Endothelial cell of umbilical vein (primary cell): ENCODE data around the gene ELMOD2. TPM values are rescaled to one million over a fixed set of nuclear protein-coding genes. Genes with fewer than 3 reads are reported as not detected.

Experiments
- BruUV-seq: library from RNA; stranded (reverse); fragments of 400-500 nt; replicated peaks from 2 replicates; lab custom pipeline; 2021; lab: Mats Ljungman, UMichigan
- CTCF ChIA-PET: fragments of 300-600, 350-600 bp; sonication (Branson Sonifier 250); formaldehyde crosslinking; loops from one replicate; lab custom pipeline; 2021; ENCODE audit warnings: antibody characterized with exemption, inconsistent platforms; lab: Charles Lee
- POLR2A ChIA-PET: fragments of 300-600, 350-600 bp; sonication (Branson Sonifier 250); formaldehyde crosslinking; loops from one replicate; lab custom pipeline; 2021; ENCODE audit warnings: antibody characterized with exemption, inconsistent platforms; lab: Charles Lee
- DNase-seq: peaks from one replicate; pipeline ENCODE4 v3.0.0-alpha.2; 2011; ENCODE audit warnings: low read depth, low spot score
- FAIRE-seq: peaks from 2 replicates; lab custom pipeline; 2011; peaks lifted over from hg19 to GRCh38; lab: Jason Lieb, UNC
- H2AFZ ChIP-seq: 2 replicates; pipeline ENCODE4 v1.6.0; 2012; ENCODE audit warnings: low read depth, low read length, control low read depth, inconsistent platforms
- H3K27ac ChIP-seq: 2 replicates; pipeline ENCODE4 v1.5.1; 2011; ENCODE audit warnings: low read depth, mild to moderate bottlenecking, control low read depth, low read length, moderate library complexity; ENCODE audit not compliant: insufficient read depth
- H3K27me3 ChIP-seq, 2 experiments: 2 replicates each; pipeline versions ENCODE4 v1.6.0 to v1.6.1; 2011; ENCODE audit warnings: low read length in 2 of 2, mixed read lengths in 1 of 2; ENCODE audit not compliant: control insufficient read depth in 2 of 2, insufficient read depth in 2 of 2
- H3K36me3 ChIP-seq, 2 experiments: 2 replicates in 1 of 2; 3 replicates in 1 of 2; pipeline ENCODE4 v1.5.1; 2011; ENCODE audit warnings: low read length in 2 of 2, mild to moderate bottlenecking in 1 of 2, moderate library complexity in 1 of 2; ENCODE audit not compliant: control insufficient read depth in 2 of 2, insufficient read depth in 2 of 2; ENCODE audit errors: extremely low read depth in 1 of 2
- H3K4me1 ChIP-seq: 3 replicates; pipeline ENCODE4 v1.5.1; 2011; ENCODE audit warnings: mild to moderate bottlenecking, low read length; ENCODE audit not compliant: control insufficient read depth, insufficient read depth; ENCODE audit errors: extremely low read depth
- H3K4me2 ChIP-seq: 2 replicates; pipeline ENCODE4 v1.6.1; 2011; ENCODE audit warnings: low read length, control low read depth, mixed read lengths; ENCODE audit not compliant: insufficient read depth
- H3K4me3 ChIP-seq, 3 experiments: fragments of 200-600 bp in 1 of 3; sonication (generic), shearing (Covaris generic) in 1 of 3; replicated peaks in 1 of 3; 2 replicates each; pipeline ENCODE4 v1.5.1; 2011 to 2016; ENCODE audit warnings: control low read depth in 3 of 3, low read length in 3 of 3, mild to moderate bottlenecking in 2 of 3, inconsistent platforms in 1 of 3, low read depth in 1 of 3, moderate library complexity in 1 of 3; ENCODE audit not compliant: insufficient read depth in 1 of 3
- H3K79me2 ChIP-seq: 2 replicates; pipeline ENCODE4 v1.6.0; 2012; ENCODE audit warnings: low read length, inconsistent platforms; ENCODE audit not compliant: control insufficient read depth, insufficient read depth
- H3K9ac ChIP-seq: replicated peaks from 2 replicates; pipeline ENCODE3; 2011; ENCODE audit warnings: low read length, control low read depth; ENCODE audit not compliant: insufficient read depth; ENCODE audit errors: extremely low read depth
- H3K9me1 ChIP-seq: replicated peaks from 3 replicates; pipeline ENCODE4 v1.6.0; 2011; ENCODE audit warnings: mild to moderate bottlenecking, low read length; ENCODE audit not compliant: control insufficient read depth, insufficient read depth; ENCODE audit errors: extremely low read depth
- H3K9me3 ChIP-seq: replicated peaks from 2 replicates; pipeline ENCODE4 v1.5.1; 2012; ENCODE audit warnings: low read length, inconsistent platforms; ENCODE audit not compliant: control insufficient read depth, insufficient read depth
- H4K20me1 ChIP-seq: replicated peaks from 2 replicates; pipeline ENCODE3; 2011; ENCODE audit warnings: mild to moderate bottlenecking, low read length; ENCODE audit not compliant: control insufficient read depth, insufficient read depth; ENCODE audit errors: extremely low read depth
- EZH2 ChIP-seq: IDR thresholded peaks from 2 replicates; pipeline ENCODE4 v1.6.1; 2012; ENCODE audit warnings: borderline replicate concordance, low read depth, mild to moderate bottlenecking, moderate library complexity, low read length, inconsistent platforms; ENCODE audit not compliant: severe bottlenecking
- FOS ChIP-seq: IDR thresholded peaks from 2 replicates; pipeline ENCODE4 v1.6.1; 2011; ENCODE audit warnings: mild to moderate bottlenecking, low read length, moderate library complexity, borderline replicate concordance; ENCODE audit not compliant: insufficient read depth
- GATA2 ChIP-seq: IDR thresholded peaks from 2 replicates; pipeline ENCODE4 v1.7.0; 2011; ENCODE audit warnings: low read depth, mild to moderate bottlenecking, moderate library complexity, mixed read lengths, low read length; ENCODE audit not compliant: insufficient read length, insufficient read depth
- JUN ChIP-seq: IDR thresholded peaks from 2 replicates; pipeline ENCODE4 v1.6.1; 2011; ENCODE audit warnings: borderline replicate concordance, low read depth; ENCODE audit not compliant: insufficient read length, insufficient read depth
- MYC ChIP-seq: IDR thresholded peaks from one replicate; pipeline ENCODE4 v1.6.1; 2011; ENCODE audit warnings: mild to moderate bottlenecking, low read depth, low read length
- POLR2A ChIP-seq: IDR thresholded peaks from 2 replicates; pipeline ENCODE4 v1.6.1; 2012; ENCODE audit warnings: low read depth, mild to moderate bottlenecking, control low read depth, low read length
- POLR2AphosphoS5 ChIP-seq: IDR thresholded peaks from 2 replicates; pipeline ENCODE4 v1.6.1; 2012; ENCODE audit warnings: low read depth, mild to moderate bottlenecking, control low read depth, low read length, moderate library complexity; ENCODE audit not compliant: insufficient read depth
- dilution Hi-C: fragments of 300-500 bp; cut with MboI; formaldehyde crosslinking; loops from one replicate; pipeline ENCODE4 v1.15.0; 2019; ENCODE audit warnings: low sequenced_read_pairs; ENCODE audit not compliant: extremely low pct_ligation_motif_present
- intact Hi-C: fragments of 100-400 bp; cut with micrococcal nuclease; formaldehyde crosslinking; loops from one replicate; pipeline ENCODE4 v1.10.0; 2022
- polyA plus RNA-seq, 4 experiments: library from polyadenylated mRNA; depleted of rRNA in 3 of 4; stranded (reverse) in 3 of 4; unstranded in 1 of 4; fragments of >200 nt; gene quantifications; 2 replicates each; pipeline versions ENCODE4 v1.2.1 to v1.2.3, GENCODE V29; 2011 to 2012; ENCODE audit warnings: missing spikeins in 1 of 4
- total RNA-seq: library from RNA; stranded (reverse); gene quantifications from 2 replicates; pipeline ENCODE4 v1.2.3, GENCODE V29; 2021
- TF ChIP-seq, protein P1 (sequence below): IDR thresholded peaks from 2 replicates; pipeline ENCODE4 v1.6.1; 2011; ENCODE audit not compliant: insufficient read depth, insufficient read length
- TF ChIP-seq, protein P2 (sequence below), 2 donors: IDR thresholded peaks; 1 replicate in 1 of 2; 2 replicates in 1 of 2; pipeline ENCODE4 v1.5.1; 2011; ENCODE audit warnings: low read length in 2 of 2, mild to moderate bottlenecking in 2 of 2, moderate library complexity in 2 of 2, control low read depth in 1 of 2, inconsistent platforms in 1 of 2, low read depth in 1 of 2; ENCODE audit not compliant: insufficient read depth in 1 of 2; ENCODE audit errors: extremely low read depth in 1 of 2

Gene ELMOD2
- total and polyA plus RNA-seq, 2 donors (not counting 3 experiments of a cell fraction or from before 2014, with no cell fraction given), result 5.0 to 23.6 TPM

DNA sequence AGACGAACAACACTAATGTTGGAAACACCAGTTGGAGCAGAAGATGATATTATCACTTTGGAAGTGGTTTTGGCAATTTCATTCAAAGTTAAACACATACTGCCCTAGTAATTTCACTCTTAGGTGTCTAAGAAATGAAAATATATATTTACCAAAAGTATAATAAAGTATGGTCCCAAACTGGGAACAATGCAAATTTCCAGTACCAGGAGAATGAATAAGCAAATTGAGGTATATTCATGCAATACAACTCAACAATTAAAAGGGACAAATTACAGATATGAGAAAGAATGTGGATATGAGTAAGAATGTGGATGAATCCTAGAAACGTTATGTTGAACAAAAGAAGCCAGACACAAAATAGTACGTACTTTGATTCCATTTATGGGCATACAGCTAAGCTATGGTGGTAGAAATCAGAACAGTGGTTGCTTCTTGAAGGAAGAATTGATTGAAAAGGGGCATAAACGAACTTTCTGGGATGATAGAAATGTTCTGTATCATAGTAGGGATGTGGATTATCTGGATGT lies 10.0 kb downstream of the ELMOD2 start:
- Histone ChIP-seq H2AFZ (no peak overlapping the region), H3K4me2 (no peak overlapping the region), H3K9me3 (no peaks in the 10 kb centered on the region), H3K9ac (no peak overlapping the region), H3K27ac (no peak overlapping the region), H3K36me3 (peaks cover 0 to 2% of the 10 kb centered on the region in 2 experiments), H3K79me2 (no peaks in the 10 kb centered on the region), H4K20me1 (no peaks in the 10 kb centered on the region), H3K4me1 (no peaks in the 10 kb centered on the region), H3K9me1 (no peaks in the 10 kb centered on the region), H3K27me3 (no peaks in the 10 kb centered on the region), H3K4me3 (no peak overlapping the region)
- BruUV-seq, result no TSS peak
- intact Hi-C loops (no loop called here), dilution Hi-C loops (no loop called here)
- no peak for FAIRE-seq
- no peak for TF ChIP-seq POLR2A
- no peak for TF ChIP-seq POLR2AphosphoS5
- TF ChIP-seq GATA2, result no peak
- TF ChIP-seq FOS, result no peak
- no peak for TF ChIP-seq JUN
- no peak for TF ChIP-seq EZH2
- TF ChIP-seq, protein P1, sequence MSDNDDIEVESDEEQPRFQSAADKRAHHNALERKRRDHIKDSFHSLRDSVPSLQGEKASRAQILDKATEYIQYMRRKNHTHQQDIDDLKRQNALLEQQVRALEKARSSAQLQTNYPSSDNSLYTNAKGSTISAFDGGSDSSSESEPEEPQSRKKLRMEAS, result no peak
- TF ChIP-seq, protein P2, sequence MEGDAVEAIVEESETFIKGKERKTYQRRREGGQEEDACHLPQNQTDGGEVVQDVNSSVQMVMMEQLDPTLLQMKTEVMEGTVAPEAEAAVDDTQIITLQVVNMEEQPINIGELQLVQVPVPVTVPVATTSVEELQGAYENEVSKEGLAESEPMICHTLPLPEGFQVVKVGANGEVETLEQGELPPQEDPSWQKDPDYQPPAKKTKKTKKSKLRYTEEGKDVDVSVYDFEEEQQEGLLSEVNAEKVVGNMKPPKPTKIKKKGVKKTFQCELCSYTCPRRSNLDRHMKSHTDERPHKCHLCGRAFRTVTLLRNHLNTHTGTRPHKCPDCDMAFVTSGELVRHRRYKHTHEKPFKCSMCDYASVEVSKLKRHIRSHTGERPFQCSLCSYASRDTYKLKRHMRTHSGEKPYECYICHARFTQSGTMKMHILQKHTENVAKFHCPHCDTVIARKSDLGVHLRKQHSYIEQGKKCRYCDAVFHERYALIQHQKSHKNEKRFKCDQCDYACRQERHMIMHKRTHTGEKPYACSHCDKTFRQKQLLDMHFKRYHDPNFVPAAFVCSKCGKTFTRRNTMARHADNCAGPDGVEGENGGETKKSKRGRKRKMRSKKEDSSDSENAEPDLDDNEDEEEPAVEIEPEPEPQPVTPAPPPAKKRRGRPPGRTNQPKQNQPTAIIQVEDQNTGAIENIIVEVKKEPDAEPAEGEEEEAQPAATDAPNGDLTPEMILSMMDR (IDR thresholded peaks at IDR 0.05; ENCODE audit: extremely low read depth in 1 of 2, insufficient read depth in 1 of 2, low read depth in 1 of 2, low read length in 2 of 2), result no peak
- TF ChIP-seq MYC, result no peak
- POLR2A ChIA-PET, result no interaction called here
- no peak for DNase-seq
- CTCF ChIA-PET, result no interaction called here
